Measurements from ENCODE around the gene MAD1L1.

DNA sequence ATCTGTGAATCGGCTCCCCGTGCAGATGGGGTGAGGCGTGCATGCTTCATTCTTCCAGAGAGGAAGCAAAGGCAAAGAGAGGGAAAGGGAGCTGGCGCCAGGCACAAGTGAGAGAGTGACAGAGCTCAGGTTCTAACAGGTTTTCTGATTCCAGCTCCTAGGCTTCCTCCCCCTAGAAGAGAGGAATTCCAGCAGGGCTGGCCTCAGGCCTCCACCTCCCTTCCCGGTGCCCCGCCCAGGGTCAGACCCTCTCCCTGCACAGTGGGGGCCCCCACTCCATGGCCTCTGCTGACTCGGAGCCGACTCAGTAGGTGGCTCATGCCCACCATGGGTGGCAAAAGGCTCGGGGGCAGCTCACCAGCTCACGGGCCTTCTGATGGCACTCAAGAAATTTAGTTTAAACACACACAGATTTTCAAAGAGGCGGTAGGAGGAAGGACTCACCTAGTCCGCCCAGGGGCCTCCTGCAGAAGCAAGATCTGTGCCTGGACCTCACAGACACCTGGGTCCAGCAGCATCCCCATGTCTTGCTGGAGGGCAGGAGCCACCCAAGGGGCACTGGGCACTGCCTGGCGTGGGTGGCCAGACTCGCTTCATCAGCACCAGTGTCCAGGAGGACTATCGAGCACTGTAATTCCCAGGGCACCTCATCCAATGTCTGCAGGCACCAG is 183.5 kb downstream of the MAD1L1 start:
- TF ChIP-seq POLR2A (IDR thresholded peaks at IDR 0.05) (no peak), POLR2AphosphoS5 (IDR thresholded peaks at IDR 0.05) (no peak)
- TF ChIP-seq, protein P1, sequence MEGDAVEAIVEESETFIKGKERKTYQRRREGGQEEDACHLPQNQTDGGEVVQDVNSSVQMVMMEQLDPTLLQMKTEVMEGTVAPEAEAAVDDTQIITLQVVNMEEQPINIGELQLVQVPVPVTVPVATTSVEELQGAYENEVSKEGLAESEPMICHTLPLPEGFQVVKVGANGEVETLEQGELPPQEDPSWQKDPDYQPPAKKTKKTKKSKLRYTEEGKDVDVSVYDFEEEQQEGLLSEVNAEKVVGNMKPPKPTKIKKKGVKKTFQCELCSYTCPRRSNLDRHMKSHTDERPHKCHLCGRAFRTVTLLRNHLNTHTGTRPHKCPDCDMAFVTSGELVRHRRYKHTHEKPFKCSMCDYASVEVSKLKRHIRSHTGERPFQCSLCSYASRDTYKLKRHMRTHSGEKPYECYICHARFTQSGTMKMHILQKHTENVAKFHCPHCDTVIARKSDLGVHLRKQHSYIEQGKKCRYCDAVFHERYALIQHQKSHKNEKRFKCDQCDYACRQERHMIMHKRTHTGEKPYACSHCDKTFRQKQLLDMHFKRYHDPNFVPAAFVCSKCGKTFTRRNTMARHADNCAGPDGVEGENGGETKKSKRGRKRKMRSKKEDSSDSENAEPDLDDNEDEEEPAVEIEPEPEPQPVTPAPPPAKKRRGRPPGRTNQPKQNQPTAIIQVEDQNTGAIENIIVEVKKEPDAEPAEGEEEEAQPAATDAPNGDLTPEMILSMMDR (IDR thresholded peaks at IDR 0.05) = no peak
